ENCODE measurements around the gene CHCHD3.
"Not testable (repeated sequence)": the region's sequence is repeated elsewhere in the genome, so short reads cannot be mapped to it uniquely, and the experiment has no call there.

The CHCHD3 gene

GRCh38 chr7:132895231-132895630 is 186.7 kb downstream of the CHCHD3 start:
- no peaks in the 10 kb centered on the region; the same call in 1 of the 2 replicates for H3F3A ChIP-seq (ENCODE audit: low read depth)
- H3K4me1 ChIP-seq (ENCODE audit: insufficient read depth, low read length, poor library complexity, severe bottlenecking) = peaks cover 7% of the 10 kb centered on the region
- no peak overlapping the region for H3K9ac ChIP-seq (ENCODE audit: low read depth, low read length, poor library complexity, severe bottlenecking)

GRCh38 chr7:132893560-132893959 is 188.3 kb downstream of the CHCHD3 start:
- Histone ChIP-seq H3F3A (ENCODE audit: low read depth) (no peaks in the 10 kb centered on the region; the same call in 1 of the 2 replicates), H3K4me2 (ENCODE audit: low read depth, low read length, poor library complexity, severe bottlenecking) (no peak overlapping the region), H3K36me3 (ENCODE audit: insufficient read depth, low read length) (peaks cover 6% of the 10 kb centered on the region; the same call in 1 of the 2 replicates), H3K4me1 (ENCODE audit: insufficient read depth, low read length, poor library complexity, severe bottlenecking) (peaks cover 7% of the 10 kb centered on the region), H2AFZ (ENCODE audit: low read length) (no peak overlapping the region), H3K9me2 (replicated peaks; ENCODE audit: low read depth, low read length) (no peaks in the 10 kb centered on the region), H3K9ac (ENCODE audit: low read depth, low read length, poor library complexity, severe bottlenecking) (no peak overlapping the region), H3K9me3 (ENCODE audit: insufficient read depth, low read depth, low read length) (no peaks in the 10 kb centered on the region; the same call in 1 of the 2 replicates), H3K4me3 (ENCODE audit: low read length, poor library complexity, severe bottlenecking) (no peak overlapping the region), H4K20me1 (ENCODE audit: insufficient read depth, low read length, poor library complexity, severe bottlenecking) (no peaks in the 10 kb centered on the region), H3K79me2 (ENCODE audit: insufficient read depth, low read length) (no peaks in the 10 kb centered on the region), H3K27me3 (ENCODE audit: insufficient read depth, low read length, poor library complexity, severe bottlenecking) (no peaks in the 10 kb centered on the region)
- TF ChIP-seq CTCF (conservative IDR thresholded peaks at IDR 0.05; ENCODE audit: low read length) (no peak), EZH2phosphoT487 (IDR thresholded peaks at IDR 0.05; ENCODE audit: borderline replicate concordance) (no peak)

More at GRCh38 chr7:132895231-132895630, 186.7 kb downstream of the CHCHD3 start:
- H3K9me2 ChIP-seq (replicated peaks; ENCODE audit: low read depth, low read length) = no peaks in the 10 kb centered on the region
- no peaks in the 10 kb centered on the region for H3K79me2 ChIP-seq (ENCODE audit: insufficient read depth, low read length)
- no peaks in the 10 kb centered on the region for H4K20me1 ChIP-seq (ENCODE audit: insufficient read depth, low read length, poor library complexity, severe bottlenecking)
- peaks cover 6% of the 10 kb centered on the region; the same call in 1 of the 2 replicates for H3K36me3 ChIP-seq (ENCODE audit: insufficient read depth, low read length)
- no peak overlapping the region for H2AFZ ChIP-seq (ENCODE audit: low read length)
- TF ChIP-seq CTCF (conservative IDR thresholded peaks at IDR 0.05; ENCODE audit: low read length) = no peak
- no peak for TF ChIP-seq EZH2phosphoT487 (IDR thresholded peaks at IDR 0.05; ENCODE audit: borderline replicate concordance)
- H3K27me3 ChIP-seq (ENCODE audit: insufficient read depth, low read length, poor library complexity, severe bottlenecking) = no peaks in the 10 kb centered on the region
- no peak overlapping the region for H3K4me3 ChIP-seq (ENCODE audit: low read length, poor library complexity, severe bottlenecking)
- no peak overlapping the region for H3K4me2 ChIP-seq (ENCODE audit: low read depth, low read length, poor library complexity, severe bottlenecking)
- H3K9me3 ChIP-seq (ENCODE audit: insufficient read depth, low read depth, low read length) = no peaks in the 10 kb centered on the region; the same call in 1 of the 2 replicates

- not testable (repeated sequence) for H2AFZ ChIP-seq (ENCODE audit: low read length); H3K9me2 ChIP-seq (replicated peaks; ENCODE audit: low read depth, low read length); H3F3A ChIP-seq (ENCODE audit: low read depth); H3K36me3 ChIP-seq (ENCODE audit: insufficient read depth, low read length); H3K4me2 ChIP-seq (ENCODE audit: low read depth, low read length, poor library complexity, severe bottlenecking); H4K20me1 ChIP-seq (ENCODE audit: insufficient read depth, low read length, poor library complexity, severe bottlenecking); H3K27me3 ChIP-seq (ENCODE audit: insufficient read depth, low read length, poor library complexity, severe bottlenecking); H3K4me1 ChIP-seq (ENCODE audit: insufficient read depth, low read length, poor library complexity, severe bottlenecking); H3K4me3 ChIP-seq (ENCODE audit: low read length, poor library complexity, severe bottlenecking); H3K79me2 ChIP-seq (ENCODE audit: insufficient read depth, low read length); H3K9ac ChIP-seq (ENCODE audit: low read depth, low read length, poor library complexity, severe bottlenecking); H3K9me3 ChIP-seq (ENCODE audit: insufficient read depth, low read depth, low read length)
These were observed 189.1 kb downstream of the CHCHD3 start for GRCh38 chr7:132892744-132893143.

- no peak overlapping the region for H2AFZ ChIP-seq (ENCODE audit: low read length)
- no peak for TF ChIP-seq CTCF (conservative IDR thresholded peaks at IDR 0.05; ENCODE audit: low read length)
- no peaks in the 10 kb centered on the region for H3K79me2 ChIP-seq (ENCODE audit: insufficient read depth, low read length)
- no peaks in the 10 kb centered on the region for H4K20me1 ChIP-seq (ENCODE audit: insufficient read depth, low read length, poor library complexity, severe bottlenecking)
- no peak overlapping the region for H3K9ac ChIP-seq (ENCODE audit: low read depth, low read length, poor library complexity, severe bottlenecking)
- H3K4me3 ChIP-seq (ENCODE audit: low read length, poor library complexity, severe bottlenecking) = no peak overlapping the region
- H3F3A ChIP-seq (ENCODE audit: low read depth) = no peaks in the 10 kb centered on the region
- no peaks in the 10 kb centered on the region for H3K4me1 ChIP-seq (ENCODE audit: insufficient read depth, low read length, poor library complexity, severe bottlenecking)
- no peaks in the 10 kb centered on the region for H3K9me2 ChIP-seq (replicated peaks; ENCODE audit: low read depth, low read length)
- H3K36me3 ChIP-seq (ENCODE audit: insufficient read depth, low read length) = peaks cover 6% of the 10 kb centered on the region; the same call in 1 of the 2 replicates
- no peaks in the 10 kb centered on the region for H3K27me3 ChIP-seq (ENCODE audit: insufficient read depth, low read length, poor library complexity, severe bottlenecking)
- H3K9me3 ChIP-seq (ENCODE audit: insufficient read depth, low read depth, low read length) = no peaks in the 10 kb centered on the region; the same call in 1 of the 2 replicates
- no peak overlapping the region for H3K4me2 ChIP-seq (ENCODE audit: low read depth, low read length, poor library complexity, severe bottlenecking)
These were observed 190.3 kb downstream of the CHCHD3 start for GRCh38 chr7:132891554-132891953.
